HG03439 (cell line): ENCODE results near the gene FSTL4.
"Not testable (repeated sequence)": the region's sequence is repeated elsewhere in the genome, so short reads cannot be mapped to it uniquely, and the experiment has no call there.

Experiments used
- ATAC-seq: cut with Tn5 transposase; IDR thresholded peaks from one replicate; pipeline ENCODE4 v1.9.1; 2021; ENCODE audit warnings: mild to moderate bottlenecking, moderate library complexity; ENCODE audit not compliant: unreplicated experiment

The FSTL4 gene

GRCh38 chr5:133205204-133205603 is 407.1 kb downstream of the FSTL4 start:
- ATAC-seq: no peak

GRCh38 chr5:133203317-133204305 is 408.7 kb downstream of the FSTL4 start:
- no peak for ATAC-seq

- no peak for ATAC-seq
Observed at GRCh38 chr5:133202066-133202665, 410.2 kb downstream of the FSTL4 start.

GRCh38 chr5:133201310-133201709 is 411.0 kb downstream of the FSTL4 start:
- no peak for ATAC-seq

GRCh38 chr5:133200256-133200655 is 412.1 kb downstream of the FSTL4 start:
- no peak for ATAC-seq

GRCh38 chr5:133199417-133200178 is 412.7 kb downstream of the FSTL4 start:
- ATAC-seq: no peak

GRCh38 chr5:133198511-133198910 is 413.8 kb downstream of the FSTL4 start:
- no peak for ATAC-seq

- ATAC-seq: no peak
Observed at GRCh38 chr5:133196441-133197085, 415.8 kb downstream of the FSTL4 start.

GRCh38 chr5:133195250-133195649 is 417.1 kb downstream of the FSTL4 start:
- ATAC-seq: no peak

GRCh38 chr5:133193794-133194193 is 418.5 kb downstream of the FSTL4 start:
- no peak for ATAC-seq

GRCh38 chr5:133192716-133193115 is 419.6 kb downstream of the FSTL4 start:
- ATAC-seq: no peak

- ATAC-seq: no peak
Observed at GRCh38 chr5:133189881-133190280, 422.5 kb downstream of the FSTL4 start.

- no peak for ATAC-seq
Observed at GRCh38 chr5:133179405-133179804, 432.9 kb downstream of the FSTL4 start.

GRCh38 chr5:133170756-133171387 is 441.5 kb downstream of the FSTL4 start:
- ATAC-seq: not testable (repeated sequence)

GRCh38 chr5:133164759-133165158 is 447.6 kb downstream of the FSTL4 start:
- no peak for ATAC-seq

GRCh38 chr5:133163839-133164238 is 448.5 kb downstream of the FSTL4 start:
- no peak for ATAC-seq

GRCh38 chr5:133159543-133159942 is 452.8 kb downstream of the FSTL4 start:
- ATAC-seq: no peak

- ATAC-seq: no peak
Observed at GRCh38 chr5:133155326-133155969, 456.9 kb downstream of the FSTL4 start.

GRCh38 chr5:133154274-133155075 is 457.9 kb downstream of the FSTL4 start:
- no peak for ATAC-seq
